Activated gamma-delta T cell treated with Interleukin-2 at 50 U/mL for 16 hours (primary cell): Measurements from ENCODE around the gene BUB1.
"Not testable (repeated sequence)": the region's sequence is repeated elsewhere in the genome, so short reads cannot be mapped to it uniquely, and the experiment has no call there.

Experiments
- DNase-seq: peaks from one replicate; pipeline ENCODE4 v3.0.0-alpha.2; 2020

BUB1 gene

GRCh38 chr2:110677530-110678456 is at the start of gene BUB1:
BUB1 (minus strand) TSS chr2:110678063; CDS start chr2:110677995, 68 bp downstream.
- DNase-seq, result peak; percentile 95

- no peak for DNase-seq
Measured at GRCh38 chr2:110726285-110726684, 48.4 kb upstream of the BUB1 start.

GRCh38 chr2:110725859-110726258 is 48.0 kb upstream of the BUB1 start:
- no peak for DNase-seq

- DNase-seq, result no peak
Measured at GRCh38 chr2:110725370-110725769, 47.5 kb upstream of the BUB1 start.

- DNase-seq, result no peak
Measured at GRCh38 chr2:110724820-110725219, 47.0 kb upstream of the BUB1 start.

GRCh38 chr2:110720547-110720946 is 42.7 kb upstream of the BUB1 start:
- DNase-seq, result no peak

GRCh38 chr2:110718990-110719389 is 41.1 kb upstream of the BUB1 start:
- no peak for DNase-seq

- no peak for DNase-seq
Measured at GRCh38 chr2:110718382-110718781, 40.5 kb upstream of the BUB1 start.

GRCh38 chr2:110717734-110718133 is 39.9 kb upstream of the BUB1 start:
- no peak for DNase-seq

GRCh38 chr2:110716959-110717645 is 39.2 kb upstream of the BUB1 start:
- no peak for DNase-seq

- no peak for DNase-seq
Measured at GRCh38 chr2:110714452-110715224, 36.8 kb upstream of the BUB1 start.

- DNase-seq, result no peak
Measured at GRCh38 chr2:110713513-110714362, 35.9 kb upstream of the BUB1 start.

- no peak for DNase-seq
Measured at GRCh38 chr2:110712737-110713136, 34.9 kb upstream of the BUB1 start.

GRCh38 chr2:110708455-110708854 is 30.6 kb upstream of the BUB1 start:
- DNase-seq, result no peak

GRCh38 chr2:110707386-110707965 is 29.6 kb upstream of the BUB1 start:
- DNase-seq, result no peak

- no peak for DNase-seq
Measured at GRCh38 chr2:110702514-110703380, 24.9 kb upstream of the BUB1 start.

GRCh38 chr2:110698253-110698652 is 20.4 kb upstream of the BUB1 start:
- DNase-seq, result not testable (repeated sequence)

GRCh38 chr2:110695146-110695898 is 17.5 kb upstream of the BUB1 start:
- DNase-seq, result not testable (repeated sequence)

GRCh38 chr2:110691612-110692258 is 13.9 kb upstream of the BUB1 start:
- no peak for DNase-seq
